Vagina (tissue), 2 donors: ENCODE measurements around the gene TUNAR. TPM values are rescaled to one million over a fixed set of nuclear protein-coding genes. Genes with fewer than 3 reads are reported as not detected.

Source experiments
- DNase-seq, 2 donors: peaks; one replicate each; pipeline ENCODE4 v3.0.0-alpha.2; 2017; ENCODE audit errors: extremely low spot score in 2 of 2
- H3K27ac ChIP-seq: fragments of 200-600 bp; sonication (generic); one replicate; pipeline ENCODE4 v1.5.1; 2019
- H3K27me3 ChIP-seq: fragments of 200-600 bp; sonication (generic); one replicate; pipeline ENCODE4 v1.5.1; 2019
- H3K36me3 ChIP-seq, 2 donors: fragments of 200-600 bp; sonication (generic); one replicate each; pipeline ENCODE4 v1.5.1; 2017 to 2019
- H3K4me1 ChIP-seq: fragments of 200-600 bp; sonication (generic); one replicate; pipeline ENCODE4 v1.5.1; 2019
- H3K4me3 ChIP-seq, 2 donors: fragments of 200-600 bp; sonication (generic); 1 replicate in 1 of 2; 2 replicates in 1 of 2; pipeline ENCODE4 v1.5.1; 2016 to 2019
- H3K9me3 ChIP-seq: fragments of 200-600 bp; sonication (generic); one replicate; pipeline ENCODE4 v1.5.1; 2019
- POLR2A ChIP-seq, 2 donors: fragments of 450-650 bp; IDR thresholded peaks; one replicate each; pipeline ENCODE4 v1.6.1; 2017; ENCODE audit warnings: antibody characterized with exemption in 2 of 2, mild to moderate bottlenecking in 2 of 2, moderate library complexity in 2 of 2
- POLR2AphosphoS5 ChIP-seq, 2 donors: sonication (generic); formaldehyde crosslinking; IDR thresholded peaks; one replicate each; pipeline ENCODE4 v1.9.0; 2017; ENCODE audit warnings: antibody characterized with exemption in 2 of 2, mild to moderate bottlenecking in 2 of 2, low read depth in 1 of 2; ENCODE audit not compliant: insufficient read depth in 1 of 2
- intact Hi-C: fragments of 100-400 bp; cut with DNase I; formaldehyde crosslinking; loops from one replicate; pipeline ENCODE4 v1.15.1; 2023
- total RNA-seq: library from RNA; depleted of rRNA; stranded (reverse); fragments of >200 nt; gene quantifications from one replicate; pipeline ENCODE4 v1.2.3, GENCODE V29; 2016
- TF ChIP-seq, protein P1 (sequence below), 3 experiments: fragments of 450-650 bp in 2 of 3; fragments of 200-600 bp in 1 of 3; sonication (generic) in 1 of 3; IDR thresholded peaks; one replicate each; pipeline ENCODE4 v1.5.1; 2017 to 2019; ENCODE audit warnings: antibody characterized with exemption in 3 of 3, mild to moderate bottlenecking in 2 of 3, moderate library complexity in 2 of 3

TUNAR gene
- not detected for total RNA-seq

DNA sequence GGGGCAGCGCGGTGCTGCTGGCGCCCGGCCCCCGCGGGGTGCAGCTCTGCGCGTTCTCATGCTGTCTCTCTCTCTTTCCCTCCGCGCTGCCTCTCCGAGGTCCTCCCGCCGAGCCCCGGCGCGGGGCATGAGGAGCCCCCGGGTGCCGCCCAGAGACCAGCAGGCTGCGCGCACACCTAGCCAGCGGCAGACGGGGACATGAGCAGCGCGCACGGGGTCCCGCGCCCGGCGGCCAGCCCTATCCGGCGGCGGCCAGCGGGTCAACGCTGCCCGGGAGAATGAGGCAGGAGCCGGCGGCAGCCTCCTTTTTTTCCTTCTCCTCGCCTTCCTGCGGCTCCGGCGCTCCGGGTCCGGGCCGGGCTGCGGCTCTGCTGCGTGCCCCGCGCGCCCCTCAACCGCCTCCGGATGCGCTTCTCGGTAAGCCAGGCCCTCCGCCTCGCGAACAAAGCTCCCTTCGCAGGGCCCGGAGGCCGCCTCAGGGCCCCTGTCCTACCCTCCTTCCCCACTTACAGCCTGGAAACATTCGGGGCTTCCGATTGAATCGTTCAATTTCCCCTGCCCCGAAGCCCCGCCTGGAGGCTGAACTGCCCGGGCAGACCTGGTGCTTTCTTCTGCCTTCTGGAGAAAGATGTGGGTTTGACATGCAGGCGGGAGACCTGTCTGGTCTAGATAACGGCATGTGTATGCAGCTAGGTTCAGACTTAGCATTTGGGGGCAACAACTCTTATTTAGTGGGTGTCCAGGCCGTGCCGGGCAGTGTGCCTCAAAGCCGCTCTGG is at the start of gene TUNAR:
TSS of gene TUNAR (plus strand) at position 72 of the 778 bp plus-strand sequence.
- H3K4me3 ChIP-seq = peak within 1 kb of the TSS in 1 of 2 donors; percentile 7
- no peak for TF ChIP-seq POLR2AphosphoS5 (IDR thresholded peaks at IDR 0.05; ENCODE audit: insufficient read depth in 1 of 2, low read depth in 1 of 2)
- TF ChIP-seq POLR2A (IDR thresholded peaks at IDR 0.05) = no peak
- TF ChIP-seq, protein P1, sequence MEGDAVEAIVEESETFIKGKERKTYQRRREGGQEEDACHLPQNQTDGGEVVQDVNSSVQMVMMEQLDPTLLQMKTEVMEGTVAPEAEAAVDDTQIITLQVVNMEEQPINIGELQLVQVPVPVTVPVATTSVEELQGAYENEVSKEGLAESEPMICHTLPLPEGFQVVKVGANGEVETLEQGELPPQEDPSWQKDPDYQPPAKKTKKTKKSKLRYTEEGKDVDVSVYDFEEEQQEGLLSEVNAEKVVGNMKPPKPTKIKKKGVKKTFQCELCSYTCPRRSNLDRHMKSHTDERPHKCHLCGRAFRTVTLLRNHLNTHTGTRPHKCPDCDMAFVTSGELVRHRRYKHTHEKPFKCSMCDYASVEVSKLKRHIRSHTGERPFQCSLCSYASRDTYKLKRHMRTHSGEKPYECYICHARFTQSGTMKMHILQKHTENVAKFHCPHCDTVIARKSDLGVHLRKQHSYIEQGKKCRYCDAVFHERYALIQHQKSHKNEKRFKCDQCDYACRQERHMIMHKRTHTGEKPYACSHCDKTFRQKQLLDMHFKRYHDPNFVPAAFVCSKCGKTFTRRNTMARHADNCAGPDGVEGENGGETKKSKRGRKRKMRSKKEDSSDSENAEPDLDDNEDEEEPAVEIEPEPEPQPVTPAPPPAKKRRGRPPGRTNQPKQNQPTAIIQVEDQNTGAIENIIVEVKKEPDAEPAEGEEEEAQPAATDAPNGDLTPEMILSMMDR (IDR thresholded peaks at IDR 0.05) = no peak
- DNase-seq = no peak

DNA sequence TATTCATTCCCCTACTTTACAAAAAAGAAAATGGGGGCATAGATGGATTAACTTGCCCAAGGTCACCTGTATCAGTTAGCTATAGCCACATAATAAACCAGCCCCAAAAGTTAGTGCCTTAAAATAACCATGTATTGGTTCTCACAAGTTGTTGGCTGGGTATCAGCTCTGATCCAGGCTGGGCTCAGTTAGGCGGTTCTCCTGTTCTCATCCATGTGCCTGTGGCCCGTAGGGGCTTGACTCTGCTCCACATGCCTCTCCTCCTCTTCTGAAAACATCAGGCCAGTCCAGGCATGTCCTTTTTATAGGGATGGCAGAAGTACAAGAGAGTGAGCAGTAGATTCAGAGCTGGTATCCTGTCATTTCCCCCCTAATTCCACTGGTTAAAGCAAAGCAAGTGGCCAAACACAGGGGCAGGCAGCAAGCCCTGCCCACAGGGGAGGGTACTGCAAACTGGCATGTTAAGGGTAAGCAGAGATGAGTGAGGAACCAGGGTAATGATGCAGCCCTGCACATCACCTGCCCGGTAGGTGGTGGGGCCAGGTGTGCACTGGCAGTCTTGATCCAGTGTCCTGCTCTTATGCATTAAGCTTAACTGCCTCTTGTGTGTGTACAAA is 47.9 kb upstream of the TUNAR start:
- peak; percentile 58 to 67 for DNase-seq
- H3K9me3 ChIP-seq = no peaks in the 10 kb centered on the region
- H3K36me3 ChIP-seq = no peaks in the 10 kb centered on the region
- H3K27ac ChIP-seq = no peak overlapping the region
- intact Hi-C loops = no loop called here
- H3K4me1 ChIP-seq = no peaks in the 10 kb centered on the region
- no peak for TF ChIP-seq POLR2A (IDR thresholded peaks at IDR 0.05)
- TF ChIP-seq, protein P1 (IDR thresholded peaks at IDR 0.05) = no peak
- no peak for TF ChIP-seq POLR2AphosphoS5 (IDR thresholded peaks at IDR 0.05; ENCODE audit: insufficient read depth in 1 of 2, low read depth in 1 of 2)
- H3K4me3 ChIP-seq = no peak overlapping the region
- H3K27me3 ChIP-seq = no peaks in the 10 kb centered on the region

More for the DNA sequence above, at the start of gene TUNAR:
- Histone ChIP-seq H3K27ac (no peak within 1 kb of the TSS), H3K9me3 (no peaks in the 10 kb centered on the region), H3K4me1 (peaks cover 15% of the 10 kb centered on the region), H3K27me3 (peaks cover 10% of the 10 kb centered on the region), H3K36me3 (no peaks in the 10 kb centered on the region)
- intact Hi-C loops = no loop called here

DNA sequence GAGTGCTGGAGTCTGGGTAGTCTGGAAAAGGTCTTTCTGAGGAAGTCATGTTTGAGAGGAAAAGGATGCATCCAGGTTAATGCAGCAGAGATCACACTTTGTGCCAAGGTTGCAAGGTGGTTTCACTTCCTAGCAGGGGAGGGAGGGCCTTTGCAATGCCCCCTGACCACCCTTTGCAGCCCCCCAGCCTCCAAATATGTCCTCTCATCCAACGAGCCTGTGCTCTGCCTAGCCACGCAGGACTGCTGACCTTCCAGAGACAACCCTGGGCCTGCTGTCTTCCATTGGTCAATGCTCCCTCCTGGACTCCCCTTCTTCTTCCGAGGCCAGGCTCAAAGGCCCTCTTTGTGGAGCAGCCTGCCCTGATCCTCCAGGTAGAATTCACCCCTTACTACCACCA is 47.3 kb upstream of the TUNAR start:
- intact Hi-C loops = no loop called here
- no peaks in the 10 kb centered on the region for H3K36me3 ChIP-seq
- no peak overlapping the region for H3K27ac ChIP-seq
- no peaks in the 10 kb centered on the region for H3K9me3 ChIP-seq
- TF ChIP-seq POLR2A (IDR thresholded peaks at IDR 0.05) (no peak), POLR2AphosphoS5 (IDR thresholded peaks at IDR 0.05; ENCODE audit: insufficient read depth in 1 of 2, low read depth in 1 of 2) (no peak)
- TF ChIP-seq, protein P1 (IDR thresholded peaks at IDR 0.05) = no peak
- no peaks in the 10 kb centered on the region for H3K27me3 ChIP-seq
- peak; percentile 52 to 93 for DNase-seq
- no peaks in the 10 kb centered on the region for H3K4me1 ChIP-seq
- H3K4me3 ChIP-seq = no peak overlapping the region

DNA sequence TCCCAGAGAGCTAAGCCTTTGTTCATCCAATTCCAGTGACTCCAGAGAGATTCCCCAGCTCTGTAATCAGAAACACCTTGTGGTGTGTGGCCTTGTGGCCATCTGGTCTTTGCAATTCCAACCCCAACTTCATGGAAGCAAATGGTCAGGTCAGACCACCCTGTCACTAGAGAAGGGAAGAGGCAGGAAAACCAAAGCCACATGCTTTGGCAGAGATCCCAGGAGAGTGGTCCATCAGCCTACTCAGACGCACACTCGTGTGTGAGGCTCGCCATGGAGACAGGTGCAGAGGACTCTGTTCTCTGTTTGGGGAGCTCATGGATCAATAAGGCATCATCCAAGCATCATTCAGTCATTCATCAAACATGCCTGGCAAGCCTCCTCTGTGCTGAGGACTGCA is 46.2 kb upstream of the TUNAR start:
- H3K36me3 ChIP-seq = no peaks in the 10 kb centered on the region
- H3K9me3 ChIP-seq = no peaks in the 10 kb centered on the region
- no peak overlapping the region for H3K27ac ChIP-seq
- TF ChIP-seq POLR2AphosphoS5 (IDR thresholded peaks at IDR 0.05; ENCODE audit: insufficient read depth in 1 of 2, low read depth in 1 of 2) = no peak
- TF ChIP-seq, protein P1 (IDR thresholded peaks at IDR 0.05) = no peak
- no peak for TF ChIP-seq POLR2A (IDR thresholded peaks at IDR 0.05)
- no peaks in the 10 kb centered on the region for H3K4me1 ChIP-seq
- no peaks in the 10 kb centered on the region for H3K27me3 ChIP-seq
- intact Hi-C loops = no loop called here
- H3K4me3 ChIP-seq = no peak overlapping the region
- peak; percentile 42 to 64 for DNase-seq

DNA sequence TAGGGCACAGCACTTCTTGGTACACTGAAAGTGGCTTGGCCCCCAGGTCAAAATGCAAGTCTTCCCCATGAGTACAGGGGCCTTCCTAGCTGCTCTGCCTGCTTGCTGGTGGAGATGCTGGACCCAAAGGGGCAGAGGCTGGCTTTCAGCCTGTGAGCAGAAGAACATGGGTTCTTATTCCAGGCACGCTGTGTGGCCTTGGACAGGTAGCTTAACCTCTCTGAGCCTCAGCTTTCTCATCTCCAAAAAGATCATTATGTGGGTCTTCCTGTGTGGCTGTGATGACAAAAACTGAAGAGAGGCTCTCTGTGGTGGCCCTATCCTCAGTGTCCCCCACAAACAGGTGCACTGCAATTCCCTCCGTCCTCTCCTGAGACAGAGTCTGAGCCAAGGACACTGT is 45.6 kb upstream of the TUNAR start:
- intact Hi-C loops = no loop called here
- Histone ChIP-seq H3K27ac (no peak overlapping the region), H3K9me3 (no peaks in the 10 kb centered on the region), H3K36me3 (no peaks in the 10 kb centered on the region), H3K27me3 (no peaks in the 10 kb centered on the region), H3K4me1 (no peaks in the 10 kb centered on the region), H3K4me3 (no peak overlapping the region)
- TF ChIP-seq POLR2AphosphoS5 (IDR thresholded peaks at IDR 0.05; ENCODE audit: insufficient read depth in 1 of 2, low read depth in 1 of 2) = no peak
- no peak for TF ChIP-seq POLR2A (IDR thresholded peaks at IDR 0.05)
- TF ChIP-seq, protein P1 (IDR thresholded peaks at IDR 0.05) = no peak
- DNase-seq = peak in 1 of 2 donors; percentile 62
